ENCODE results near the gene TMEM273. TPM values are rescaled to one million over a fixed set of nuclear protein-coding genes. Genes with fewer than 3 reads are reported as not detected.

TMEM273 gene
- total and polyA plus RNA-seq, 2 of the 4 experiments (the other 2 are of a cell fraction): not detected

DNA sequence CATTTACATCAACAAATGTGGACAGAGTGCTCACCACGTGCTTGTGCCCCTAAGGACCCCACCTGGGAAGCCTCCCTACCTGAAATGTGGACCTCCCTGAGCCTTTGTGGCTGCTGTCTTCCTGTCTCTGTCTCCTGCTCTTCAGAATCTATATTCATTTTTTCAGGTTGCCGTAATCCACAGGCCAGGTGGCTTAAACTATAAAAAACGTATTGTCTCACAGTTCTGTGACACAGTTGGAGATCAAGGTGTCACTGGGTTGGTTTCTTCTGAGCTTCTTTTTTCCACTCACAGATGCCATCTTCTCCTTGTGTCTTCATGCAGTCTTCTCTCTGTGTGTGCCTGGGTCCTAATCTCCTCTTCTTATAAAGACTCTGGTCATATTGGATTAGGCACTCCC is 67.3 kb downstream of the TMEM273 start:
- DNase-seq (no peak), ATAC-seq (ENCODE audit: low read depth) (no peak)
- no CpG with 5 or more reads among the region's 3 CpGs for whole genome bisulfite sequencing, 2 experiments (ENCODE audit: extremely low coverage in 2 of 2, insufficient read length in 1 of 2)
- Histone ChIP-seq H2BK15ac (ENCODE audit: low read depth, low read length) (no peak overlapping the region), H3K4ac (ENCODE audit: low read depth, low read length) (no peak overlapping the region), H2BK5ac (ENCODE audit: low read depth, low read length, poor library complexity, severe bottlenecking) (no peak overlapping the region), H4K5ac (ENCODE audit: low read depth, low read length) (no peak overlapping the region), H3K56ac (ENCODE audit: extremely low read depth, insufficient read depth, low read length) (no peak overlapping the region), H2AFZ (replicated peaks; ENCODE audit: low read length, poor library complexity) (no peak overlapping the region), H3K14ac (replicated peaks; ENCODE audit: low read depth, low read length) (no peak overlapping the region), H4K20me1 (ENCODE audit: insufficient read depth, low read length) (no peaks in the 10 kb centered on the region), H3K27ac (ENCODE audit: insufficient read depth, low read length) (no peak overlapping the region), H3K18ac (ENCODE audit: low read depth, low read length) (no peak overlapping the region), H3K9me1 (ENCODE audit: insufficient read depth, low read length) (no peaks in the 10 kb centered on the region), H2AK5ac (ENCODE audit: low read depth, low read length) (no peak overlapping the region), H3K9ac (ENCODE audit: low read depth, low read length) (no peak overlapping the region), H3K36me3 (ENCODE audit: control insufficient read depth, insufficient read depth, low read length) (no peaks in the 10 kb centered on the region), H4K8ac (ENCODE audit: low read depth in 2 of 2, low read length in 2 of 2) (no peak overlapping the region), H2AK9ac (replicated peaks; ENCODE audit: low read depth, low read length, poor library complexity) (no peak overlapping the region), H3K27me3 (ENCODE audit: control insufficient read depth, insufficient read depth, low read length) (peaks cover 6% of the 10 kb centered on the region), H4K91ac (ENCODE audit: insufficient read depth, low read depth, low read length) (no peak overlapping the region), H3K4me2 (ENCODE audit: low read depth, low read length) (no peak overlapping the region), H3K4me3 (ENCODE audit: insufficient read depth, low read depth, low read length) (no peak overlapping the region), H3K4me1 (ENCODE audit: control insufficient read depth, insufficient read depth, low read length) (no peaks in the 10 kb centered on the region), H2BK20ac (ENCODE audit: low read depth, low read length) (no peak overlapping the region), H3K9me3 (ENCODE audit: control insufficient read depth, insufficient read depth, low read length) (no peaks in the 10 kb centered on the region; the same call in 1 of the 2 replicates), H3K79me1 (ENCODE audit: low read depth in 1 of 2, low read length in 2 of 2) (no peaks in the 10 kb centered on the region), H3K23ac (ENCODE audit: low read depth, low read length) (no peak overlapping the region), H2BK120ac (ENCODE audit: low read depth, low read length) (no peak overlapping the region)
- no peak for TF ChIP-seq FOS (IDR thresholded peaks at IDR 0.05; ENCODE audit: low read depth, low read length)
- TF ChIP-seq BHLHE40 (IDR thresholded peaks at IDR 0.05; ENCODE audit: low read depth, low read length): no peak
- TF ChIP-seq, protein P1, sequence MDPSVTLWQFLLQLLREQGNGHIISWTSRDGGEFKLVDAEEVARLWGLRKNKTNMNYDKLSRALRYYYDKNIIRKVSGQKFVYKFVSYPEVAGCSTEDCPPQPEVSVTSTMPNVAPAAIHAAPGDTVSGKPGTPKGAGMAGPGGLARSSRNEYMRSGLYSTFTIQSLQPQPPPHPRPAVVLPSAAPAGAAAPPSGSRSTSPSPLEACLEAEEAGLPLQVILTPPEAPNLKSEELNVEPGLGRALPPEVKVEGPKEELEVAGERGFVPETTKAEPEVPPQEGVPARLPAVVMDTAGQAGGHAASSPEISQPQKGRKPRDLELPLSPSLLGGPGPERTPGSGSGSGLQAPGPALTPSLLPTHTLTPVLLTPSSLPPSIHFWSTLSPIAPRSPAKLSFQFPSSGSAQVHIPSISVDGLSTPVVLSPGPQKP (IDR thresholded peaks at IDR 0.05; ENCODE audit: borderline replicate concordance, low read depth, low read length): no peak
- no peak for TF ChIP-seq CHD1 (IDR thresholded peaks at IDR 0.05; ENCODE audit: low read depth, low read length)
- TF ChIP-seq, protein P2, sequence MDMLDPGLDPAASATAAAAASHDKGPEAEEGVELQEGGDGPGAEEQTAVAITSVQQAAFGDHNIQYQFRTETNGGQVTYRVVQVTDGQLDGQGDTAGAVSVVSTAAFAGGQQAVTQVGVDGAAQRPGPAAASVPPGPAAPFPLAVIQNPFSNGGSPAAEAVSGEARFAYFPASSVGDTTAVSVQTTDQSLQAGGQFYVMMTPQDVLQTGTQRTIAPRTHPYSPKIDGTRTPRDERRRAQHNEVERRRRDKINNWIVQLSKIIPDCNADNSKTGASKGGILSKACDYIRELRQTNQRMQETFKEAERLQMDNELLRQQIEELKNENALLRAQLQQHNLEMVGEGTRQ (IDR thresholded peaks at IDR 0.05; ENCODE audit: low read depth, low read length): no peak
- TF ChIP-seq MAZ (IDR thresholded peaks at IDR 0.05; ENCODE audit: borderline replicate concordance, low read depth, low read length): no peak
- TF ChIP-seq MAFK (IDR thresholded peaks at IDR 0.05; ENCODE audit: low read depth, low read length): no peak
- TF ChIP-seq RCOR1 (IDR thresholded peaks at IDR 0.05; ENCODE audit: insufficient replicate concordance, low read length): no peak
- no peak for TF ChIP-seq NFE2L2 (IDR thresholded peaks at IDR 0.05; ENCODE audit: low read depth, low read length)
- TF ChIP-seq, protein P3, sequence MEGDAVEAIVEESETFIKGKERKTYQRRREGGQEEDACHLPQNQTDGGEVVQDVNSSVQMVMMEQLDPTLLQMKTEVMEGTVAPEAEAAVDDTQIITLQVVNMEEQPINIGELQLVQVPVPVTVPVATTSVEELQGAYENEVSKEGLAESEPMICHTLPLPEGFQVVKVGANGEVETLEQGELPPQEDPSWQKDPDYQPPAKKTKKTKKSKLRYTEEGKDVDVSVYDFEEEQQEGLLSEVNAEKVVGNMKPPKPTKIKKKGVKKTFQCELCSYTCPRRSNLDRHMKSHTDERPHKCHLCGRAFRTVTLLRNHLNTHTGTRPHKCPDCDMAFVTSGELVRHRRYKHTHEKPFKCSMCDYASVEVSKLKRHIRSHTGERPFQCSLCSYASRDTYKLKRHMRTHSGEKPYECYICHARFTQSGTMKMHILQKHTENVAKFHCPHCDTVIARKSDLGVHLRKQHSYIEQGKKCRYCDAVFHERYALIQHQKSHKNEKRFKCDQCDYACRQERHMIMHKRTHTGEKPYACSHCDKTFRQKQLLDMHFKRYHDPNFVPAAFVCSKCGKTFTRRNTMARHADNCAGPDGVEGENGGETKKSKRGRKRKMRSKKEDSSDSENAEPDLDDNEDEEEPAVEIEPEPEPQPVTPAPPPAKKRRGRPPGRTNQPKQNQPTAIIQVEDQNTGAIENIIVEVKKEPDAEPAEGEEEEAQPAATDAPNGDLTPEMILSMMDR (conservative IDR thresholded peaks at IDR 0.05; ENCODE audit: low read depth, low read length): no peak
- TF ChIP-seq CEBPB (IDR thresholded peaks at IDR 0.05; ENCODE audit: low read depth, low read length): no peak
- no peak for TF ChIP-seq RAD21 (IDR thresholded peaks at IDR 0.05; ENCODE audit: low read length)
- in situ Hi-C loops (cut with MboI; ENCODE audit: low sequenced_read_pairs): no loop called here
- no TSS peak for BruUV-seq (replicated peaks)
- POLR2A ChIA-PET (ENCODE audit: unreplicated experiment): no interaction called here
- intact Hi-C loops (cut with micrococcal nuclease): no loop called here
- CTCF ChIA-PET: no interaction called here
- dilution Hi-C loops (cut with HindIII; ENCODE audit: low sequenced_read_pairs, unreplicated experiment): no loop called here
